GM21737 (cell line): Measurements from ENCODE around the gene PLSCR2.
"Not testable (repeated sequence)": the region's sequence is repeated elsewhere in the genome, so short reads cannot be mapped to it uniquely, and the experiment has no call there.

ENCODE experiments used
- ATAC-seq: cut with Tn5 transposase; IDR thresholded peaks from one replicate; pipeline ENCODE4 v1.9.1; 2021; ENCODE audit warnings: mild to moderate bottlenecking, moderate library complexity; ENCODE audit not compliant: unreplicated experiment

Gene PLSCR2

DNA sequence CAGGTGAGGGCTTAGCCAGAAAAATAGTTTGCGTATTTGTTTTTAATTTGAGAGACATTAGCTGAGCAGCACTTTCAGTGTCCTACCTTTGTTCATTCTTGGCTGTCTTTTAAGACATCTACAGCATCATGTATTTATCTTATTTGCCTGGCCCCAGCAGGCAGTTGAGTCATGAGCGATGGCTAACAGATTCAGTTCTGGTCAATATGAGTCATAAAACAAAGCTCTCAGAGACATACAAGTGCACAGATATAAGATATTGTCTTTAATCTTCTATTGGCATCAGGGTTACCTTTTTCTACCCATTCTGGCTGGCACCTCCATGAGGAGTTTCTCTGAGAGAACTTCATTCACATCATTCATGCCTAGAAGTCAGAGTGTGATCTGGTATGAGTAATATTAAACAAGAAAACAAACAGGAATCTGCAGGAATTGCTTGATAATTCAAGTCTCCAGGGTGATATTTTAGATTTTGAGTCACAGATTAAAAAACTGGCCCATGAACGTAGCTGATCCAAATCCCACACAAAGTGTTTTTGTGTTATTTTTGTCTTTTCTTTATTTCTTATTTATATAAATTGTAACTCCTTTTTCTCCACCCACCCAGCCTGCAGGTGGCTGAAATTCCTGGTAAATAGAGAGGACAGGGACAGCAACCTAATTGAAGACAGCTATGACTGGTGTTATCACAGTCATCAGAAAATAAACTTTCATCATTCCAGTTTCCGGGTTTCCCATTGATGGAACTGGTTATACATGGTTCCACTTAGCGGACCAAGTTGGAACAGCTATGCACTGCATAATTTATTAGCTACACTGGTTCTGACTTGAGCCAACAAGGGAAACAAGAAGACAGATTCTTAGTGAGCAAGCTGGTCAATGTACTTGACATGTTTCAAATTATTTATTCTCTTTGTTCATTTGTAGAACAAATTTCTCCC lies 47.3 kb downstream of the PLSCR2 start:
- ATAC-seq, result no peak

DNA sequence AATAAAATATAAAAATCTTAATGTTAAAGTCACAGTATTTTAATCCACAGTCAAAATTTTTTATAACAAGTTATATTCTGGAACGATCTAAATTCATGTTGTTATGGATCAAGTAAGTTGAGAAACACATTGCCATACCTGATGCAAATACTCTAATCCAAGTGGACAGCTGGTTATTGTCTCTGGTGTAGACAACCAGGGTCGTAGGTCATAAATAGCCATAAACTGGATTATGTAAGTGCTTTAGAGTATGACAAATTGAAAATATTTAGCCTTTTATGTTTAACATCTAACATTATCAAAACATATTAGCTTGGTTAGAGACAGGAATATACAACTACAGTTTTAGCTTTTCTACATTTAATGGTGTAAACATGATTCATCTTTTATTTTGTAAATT lies 53.0 kb downstream of the PLSCR2 start:
- ATAC-seq, result no peak

DNA sequence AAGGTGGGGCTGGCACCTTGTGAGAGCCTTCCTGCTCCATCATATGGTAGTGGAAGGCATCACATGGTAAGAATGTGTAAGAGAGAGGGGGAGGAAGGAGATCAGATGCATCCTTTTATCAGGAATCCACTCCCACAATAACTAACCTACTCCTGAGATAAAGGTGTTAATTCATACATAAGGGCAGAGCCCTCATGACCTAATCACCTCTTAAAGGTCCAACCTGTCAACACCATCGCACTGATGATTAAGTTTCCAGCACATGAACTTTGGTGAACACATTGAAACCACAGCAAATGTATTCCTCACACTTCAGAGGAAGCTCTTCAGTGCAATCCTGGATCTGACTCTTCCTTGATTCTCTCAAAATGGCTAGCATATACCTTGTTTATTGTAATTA lies 55.4 kb downstream of the PLSCR2 start:
- no peak for ATAC-seq

DNA sequence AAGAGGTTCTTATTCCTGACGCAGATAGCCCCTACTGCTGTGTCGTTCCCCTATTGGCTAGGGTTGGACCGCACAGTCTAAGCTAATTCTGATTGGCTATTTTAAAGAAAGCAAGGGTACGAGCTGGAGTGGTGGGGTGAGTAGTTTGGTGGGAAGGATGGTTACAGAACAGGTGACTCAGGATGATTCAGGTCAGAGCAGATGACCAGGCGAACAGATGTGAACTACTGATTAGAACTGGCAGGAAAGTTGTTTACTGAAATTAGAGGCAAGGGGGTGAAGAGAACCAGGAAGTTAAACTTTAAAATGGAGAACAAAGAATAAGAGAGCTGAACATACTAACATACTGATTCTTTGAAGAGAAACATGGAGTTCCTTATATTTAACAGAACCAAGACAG lies 56.6 kb downstream of the PLSCR2 start:
- not testable (repeated sequence) for ATAC-seq

DNA sequence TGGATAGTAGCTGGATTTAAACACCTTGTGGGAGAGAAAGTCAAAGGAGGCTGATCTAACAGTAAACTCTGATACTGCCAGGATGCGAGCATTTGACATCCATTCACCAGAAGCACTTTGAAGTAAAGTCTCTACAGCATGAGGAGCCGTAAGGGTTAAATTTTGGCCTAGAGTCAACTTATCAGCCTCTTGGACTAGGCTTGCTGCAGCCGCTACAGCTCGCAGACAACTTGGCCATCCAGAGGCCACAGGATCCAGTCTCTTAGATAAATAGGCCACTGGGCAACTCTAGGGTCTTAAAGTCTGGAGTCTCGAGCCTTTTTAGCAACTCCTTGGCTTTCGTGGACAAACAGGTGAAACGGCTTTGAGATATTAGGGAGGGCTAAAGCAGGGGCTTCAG lies 61.4 kb downstream of the PLSCR2 start:
- ATAC-seq, result no peak

DNA sequence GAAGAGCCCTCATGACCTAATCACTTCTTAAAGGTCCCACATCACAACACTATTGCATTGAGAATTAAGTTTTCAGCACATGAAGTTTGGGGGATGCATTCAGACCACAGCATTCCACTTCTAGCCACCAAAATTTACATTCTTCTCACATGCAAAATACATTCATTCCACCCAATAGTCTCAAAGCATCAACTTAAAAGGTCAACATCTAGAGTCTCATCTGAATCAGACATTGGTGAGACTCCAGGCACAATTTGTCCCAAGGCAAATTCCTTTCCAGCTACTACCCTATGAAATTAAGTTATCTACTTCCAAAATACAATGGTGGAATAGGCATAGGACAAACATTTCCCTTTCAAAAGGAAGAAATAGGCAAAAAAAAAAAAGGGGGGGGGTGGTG lies 64.9 kb downstream of the PLSCR2 start:
- no peak for ATAC-seq

DNA sequence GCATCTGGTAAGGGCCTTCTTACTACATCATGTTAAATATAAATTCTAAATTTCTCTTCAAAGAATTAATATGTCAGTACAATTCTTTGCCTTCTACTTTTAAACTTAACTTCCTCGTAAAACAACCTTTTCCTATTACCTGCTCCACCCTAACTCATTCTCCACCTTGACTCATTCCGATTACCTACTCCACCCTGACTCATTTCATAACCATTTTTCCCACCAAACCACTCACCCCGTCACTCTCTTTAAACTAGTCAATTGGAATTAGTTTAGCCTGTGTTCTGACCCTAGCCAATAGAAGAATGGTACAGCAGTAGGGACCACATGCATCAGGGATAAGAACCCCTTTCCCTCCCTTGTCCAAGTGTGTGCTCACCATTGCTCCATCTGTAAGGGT lies 65.6 kb downstream of the PLSCR2 start:
- ATAC-seq, result no peak

DNA sequence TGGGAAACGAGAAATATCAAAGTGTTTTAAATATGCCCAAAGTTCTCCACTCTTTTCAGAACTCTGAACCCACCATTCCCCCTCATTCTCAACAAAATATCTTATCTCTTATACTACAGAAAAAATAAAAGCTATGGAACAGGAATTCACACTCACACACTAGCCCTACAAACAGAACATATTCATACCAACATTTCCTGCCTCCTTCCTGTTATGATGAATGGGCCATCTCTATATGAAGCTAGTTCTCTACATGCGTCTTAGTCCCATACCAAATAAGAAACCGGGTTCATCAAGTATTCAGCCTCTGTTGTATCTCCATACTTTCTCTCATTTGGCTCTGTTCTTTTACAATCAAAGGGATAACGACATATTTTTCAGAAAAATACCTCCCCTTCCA lies 72.6 kb downstream of the PLSCR2 start:
- ATAC-seq, result no peak

DNA sequence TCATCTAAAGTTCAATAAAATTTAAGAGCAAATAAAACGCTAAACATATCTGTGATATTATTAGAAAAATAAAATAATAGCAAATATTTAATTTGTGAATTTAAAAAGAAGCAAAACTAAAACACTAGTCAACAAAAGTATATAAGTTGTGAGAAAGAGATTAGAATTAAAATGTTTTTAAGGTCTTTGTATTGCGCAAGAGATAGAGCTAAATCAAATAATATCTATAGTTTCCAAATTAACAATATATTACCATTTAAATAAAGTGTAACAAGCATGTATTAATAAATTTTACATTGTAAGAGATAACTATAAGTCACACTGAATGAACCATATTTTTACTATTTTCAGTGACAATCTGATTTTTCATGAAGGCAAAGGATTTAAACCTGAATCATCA lies 74.2 kb downstream of the PLSCR2 start:
- no peak for ATAC-seq

DNA sequence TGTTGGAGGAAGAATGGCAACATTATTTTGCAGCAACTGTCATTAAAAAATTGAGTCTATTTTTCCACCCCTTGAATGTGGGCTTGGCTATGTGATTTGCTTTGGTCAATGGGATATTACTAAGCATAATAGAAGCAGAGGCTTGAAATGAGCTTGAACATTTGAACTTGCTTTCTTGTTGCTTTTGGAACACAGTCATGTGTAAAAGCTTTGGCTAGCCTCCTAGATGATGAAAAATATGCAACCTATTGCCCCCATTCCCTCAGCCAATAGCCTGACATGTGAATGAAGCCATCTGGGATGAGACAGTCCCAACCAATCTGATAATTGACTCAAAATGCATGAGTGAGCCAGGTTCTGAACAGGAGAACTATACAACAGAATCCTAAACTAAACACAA lies 78.4 kb downstream of the PLSCR2 start:
- no peak for ATAC-seq

DNA sequence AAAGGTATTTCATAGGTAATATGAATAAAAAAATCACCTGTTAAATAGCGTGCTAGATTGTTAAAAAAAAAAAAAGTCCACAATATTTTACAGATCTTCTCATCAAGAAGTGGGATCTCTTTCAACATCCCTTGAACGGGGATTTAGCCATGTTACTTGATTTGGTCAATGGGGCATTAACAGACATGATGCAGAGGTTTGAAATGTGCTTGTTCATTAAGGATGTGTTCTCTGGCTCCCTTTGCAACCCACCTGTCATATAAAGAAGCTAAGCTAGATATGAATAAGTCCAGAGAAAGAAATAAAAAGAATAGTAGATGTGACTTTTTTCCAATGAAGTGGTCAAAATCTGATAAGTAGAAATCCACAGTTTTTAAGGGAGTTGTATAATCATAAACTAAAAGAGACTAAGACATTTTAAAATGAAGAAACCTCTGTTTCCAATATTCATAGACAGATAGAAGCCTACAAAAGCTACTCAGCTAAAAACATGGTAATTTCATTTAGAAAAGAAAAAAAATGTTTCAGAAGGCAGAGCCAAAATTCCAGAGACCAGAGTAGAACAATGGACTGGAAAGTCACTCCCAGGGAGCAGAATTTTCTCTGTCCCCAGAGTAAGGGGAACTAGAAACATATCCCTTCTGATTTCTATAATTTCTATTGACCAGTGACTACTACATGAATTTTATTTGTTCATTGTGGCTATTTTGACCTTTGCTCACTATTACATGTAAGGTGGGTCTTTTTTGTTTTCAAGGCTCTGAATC lies 79.2 kb downstream of the PLSCR2 start:
- ATAC-seq, result no peak

DNA sequence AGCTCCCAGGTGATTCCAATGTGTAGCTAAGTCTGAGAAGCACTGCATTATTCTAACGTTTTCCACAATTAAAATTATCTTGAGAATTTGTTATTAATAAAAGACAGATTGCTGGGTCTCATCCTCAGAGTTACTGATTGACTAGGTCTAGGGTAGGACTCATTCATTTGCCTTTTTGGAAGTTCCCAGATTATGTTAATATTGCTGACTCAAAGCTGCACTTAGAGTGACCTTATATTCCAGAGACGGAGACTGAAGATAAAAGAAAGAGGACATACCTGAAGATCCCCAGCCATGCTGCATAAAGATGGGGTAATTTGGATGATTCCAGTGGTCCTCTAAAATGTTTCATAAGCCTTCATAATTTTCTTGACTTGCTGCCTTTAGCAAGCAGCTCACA lies 81.8 kb downstream of the PLSCR2 start:
- no peak for ATAC-seq

DNA sequence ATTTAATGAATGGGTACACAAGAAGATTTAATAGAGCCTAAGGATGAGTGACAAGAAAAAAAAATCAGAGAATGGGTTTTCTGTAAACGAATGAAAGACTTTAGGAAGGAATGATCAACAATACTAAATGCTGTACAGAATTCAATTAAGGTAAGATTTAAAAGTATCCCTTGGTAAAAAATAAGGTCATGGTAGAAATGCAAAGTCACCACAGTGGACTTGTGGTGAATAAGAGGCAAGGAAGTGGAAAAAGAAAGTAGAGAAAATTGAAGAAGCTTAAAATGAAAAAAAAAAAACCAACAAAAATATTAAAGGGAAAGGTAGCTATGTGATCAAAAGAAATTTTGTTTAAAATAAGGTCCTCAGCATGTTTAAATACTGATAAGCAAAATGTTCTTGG lies 82.4 kb downstream of the PLSCR2 start:
- no peak for ATAC-seq

DNA sequence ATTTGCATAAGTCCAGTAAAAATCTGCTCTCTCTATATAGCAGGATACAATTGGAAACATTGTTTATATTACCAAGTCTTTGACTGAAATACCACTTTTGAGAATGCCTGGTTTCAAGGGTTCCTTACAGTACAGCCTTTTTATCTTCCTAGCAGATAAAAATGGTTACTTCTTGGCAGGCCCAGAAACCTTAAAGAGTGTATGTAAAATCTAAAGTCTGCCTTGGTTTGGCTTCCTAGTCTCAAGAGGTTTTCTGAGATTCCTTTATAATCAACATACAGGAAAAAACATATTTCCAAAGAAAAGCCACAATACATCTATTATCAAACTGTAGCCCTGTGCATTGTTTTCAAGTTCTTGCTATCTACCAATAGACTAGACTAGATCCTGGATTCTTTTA lies 84.6 kb downstream of the PLSCR2 start:
- ATAC-seq, result no peak
